ENCODE results near the gene DNAI4.

- no peak for TF ChIP-seq POLR2A (IDR thresholded peaks at IDR 0.05)
- TF ChIP-seq, protein P1, sequence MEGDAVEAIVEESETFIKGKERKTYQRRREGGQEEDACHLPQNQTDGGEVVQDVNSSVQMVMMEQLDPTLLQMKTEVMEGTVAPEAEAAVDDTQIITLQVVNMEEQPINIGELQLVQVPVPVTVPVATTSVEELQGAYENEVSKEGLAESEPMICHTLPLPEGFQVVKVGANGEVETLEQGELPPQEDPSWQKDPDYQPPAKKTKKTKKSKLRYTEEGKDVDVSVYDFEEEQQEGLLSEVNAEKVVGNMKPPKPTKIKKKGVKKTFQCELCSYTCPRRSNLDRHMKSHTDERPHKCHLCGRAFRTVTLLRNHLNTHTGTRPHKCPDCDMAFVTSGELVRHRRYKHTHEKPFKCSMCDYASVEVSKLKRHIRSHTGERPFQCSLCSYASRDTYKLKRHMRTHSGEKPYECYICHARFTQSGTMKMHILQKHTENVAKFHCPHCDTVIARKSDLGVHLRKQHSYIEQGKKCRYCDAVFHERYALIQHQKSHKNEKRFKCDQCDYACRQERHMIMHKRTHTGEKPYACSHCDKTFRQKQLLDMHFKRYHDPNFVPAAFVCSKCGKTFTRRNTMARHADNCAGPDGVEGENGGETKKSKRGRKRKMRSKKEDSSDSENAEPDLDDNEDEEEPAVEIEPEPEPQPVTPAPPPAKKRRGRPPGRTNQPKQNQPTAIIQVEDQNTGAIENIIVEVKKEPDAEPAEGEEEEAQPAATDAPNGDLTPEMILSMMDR (IDR thresholded peaks at IDR 0.05), result no peak
Observed at GRCh38 chr1:66932291-66932690, 7.6 kb upstream of the DNAI4 start.

Data from Peyer's patch (tissue), 4 donors.